SK-N-SH treated with all-trans-retinoic acid at 6 μM for 48 hours (cell line): ENCODE results near the gene PAK6.

Experiments
- ATAC-seq: fragments of 200-7000 bp; cut with Tn5 transposase; 3 replicates; pipeline ENCODE4 v1.9.1; 2020; ENCODE audit warnings: mild to moderate bottlenecking, moderate library complexity
- BACH2 ChIP-seq: fragments of 250-450 bp; sonication (Bioruptor Pico); IDR thresholded peaks from 2 replicates; pipeline ENCODE4 v1.9.0; 2021; ENCODE audit warnings: mild to moderate bottlenecking, borderline replicate concordance
- CSDC2 ChIP-seq: fragments of 250-450 bp; sonication (Bioruptor Pico); IDR thresholded peaks from 2 replicates; pipeline ENCODE4 v1.5.0; 2020; ENCODE audit warnings: mild to moderate bottlenecking, moderate library complexity
- GLIS3 ChIP-seq: fragments of 250-450 bp; sonication (Bioruptor Pico); IDR thresholded peaks from 2 replicates; pipeline ENCODE4 v1.5.0; 2020; ENCODE audit warnings: mild to moderate bottlenecking, moderate library complexity
- ISL1 ChIP-seq: fragments of 250-450 bp; sonication (Bioruptor Pico); IDR thresholded peaks from 2 replicates; pipeline ENCODE4 v2.1.2; 2022; ENCODE audit warnings: mild to moderate bottlenecking, moderate library complexity
- PPARA ChIP-seq: fragments of 250-450 bp; sonication (Bioruptor Pico); IDR thresholded peaks from 2 replicates; pipeline ENCODE4 v1.5.0; 2020; ENCODE audit warnings: mild to moderate bottlenecking, borderline replicate concordance
- RARB ChIP-seq: fragments of 250-450 bp; sonication (Bioruptor Pico); IDR thresholded peaks from 2 replicates; pipeline ENCODE4 v1.8.0; 2021; ENCODE audit warnings: mild to moderate bottlenecking, moderate library complexity
- TOX ChIP-seq: fragments of 250-450 bp; sonication (Bioruptor Pico); IDR thresholded peaks from 2 replicates; pipeline ENCODE4 v1.8.0; 2021; ENCODE audit warnings: mild to moderate bottlenecking, moderate library complexity, borderline replicate concordance
- ZC3H10 ChIP-seq: fragments of 250-450 bp; sonication (Bioruptor Pico); IDR thresholded peaks from 2 replicates; pipeline ENCODE4 v1.5.1; 2021; ENCODE audit warnings: mild to moderate bottlenecking, moderate library complexity
- ZFP3 ChIP-seq: fragments of 250-450 bp; sonication (Bioruptor Pico); IDR thresholded peaks from 2 replicates; pipeline ENCODE4 v1.5.0; 2020; ENCODE audit warnings: mild to moderate bottlenecking, moderate library complexity
- ZNF565 ChIP-seq: fragments of 450-650 bp; formaldehyde crosslinking; conservative IDR thresholded peaks from 2 replicates; pipeline ENCODE4 v1.5.0; 2020; ENCODE audit warnings: low read depth, mild to moderate bottlenecking, moderate library complexity
- ZNF70 ChIP-seq: fragments of 450-650 bp; formaldehyde crosslinking; IDR thresholded peaks from 2 replicates; pipeline ENCODE4 v1.5.0; 2020; ENCODE audit warnings: mild to moderate bottlenecking, moderate library complexity
- TF ChIP-seq, protein P1 (sequence below): fragments of 250-450 bp; sonication (Bioruptor Pico); IDR thresholded peaks from 2 replicates; pipeline ENCODE4 v1.8.0; 2021; ENCODE audit warnings: low read depth, mild to moderate bottlenecking, moderate library complexity, borderline replicate concordance
- TF ChIP-seq, protein P2 (sequence below): fragments of 250-450 bp; sonication (Bioruptor Pico); IDR thresholded peaks from 2 replicates; pipeline ENCODE4 v1.8.0; 2020; ENCODE audit warnings: mild to moderate bottlenecking, moderate library complexity, borderline replicate concordance
- TF ChIP-seq, protein P3 (sequence below): fragments of 250-450 bp; sonication (Bioruptor Pico); IDR thresholded peaks from 2 replicates; pipeline ENCODE4 v1.5.0; 2020; ENCODE audit warnings: mild to moderate bottlenecking, moderate library complexity
- TF ChIP-seq, protein P4 (sequence below): fragments of 250-450 bp; sonication (Bioruptor Pico); IDR thresholded peaks from 2 replicates; pipeline ENCODE4 v1.5.1; 2020; ENCODE audit warnings: low read depth, mild to moderate bottlenecking, moderate library complexity

Gene PAK6

GRCh38 chr15:40273428-40273827 lies 34.6 kb downstream of the PAK6 start:
- no peak for TF ChIP-seq GLIS3
- TF ChIP-seq ZNF70 (CRISPR knock-in tag): no peak
- TF ChIP-seq RARB (CRISPR knock-in tag): no peak
- TF ChIP-seq ISL1 (CRISPR knock-in tag): no peak
- no peak for ATAC-seq

- TF ChIP-seq, protein P1, sequence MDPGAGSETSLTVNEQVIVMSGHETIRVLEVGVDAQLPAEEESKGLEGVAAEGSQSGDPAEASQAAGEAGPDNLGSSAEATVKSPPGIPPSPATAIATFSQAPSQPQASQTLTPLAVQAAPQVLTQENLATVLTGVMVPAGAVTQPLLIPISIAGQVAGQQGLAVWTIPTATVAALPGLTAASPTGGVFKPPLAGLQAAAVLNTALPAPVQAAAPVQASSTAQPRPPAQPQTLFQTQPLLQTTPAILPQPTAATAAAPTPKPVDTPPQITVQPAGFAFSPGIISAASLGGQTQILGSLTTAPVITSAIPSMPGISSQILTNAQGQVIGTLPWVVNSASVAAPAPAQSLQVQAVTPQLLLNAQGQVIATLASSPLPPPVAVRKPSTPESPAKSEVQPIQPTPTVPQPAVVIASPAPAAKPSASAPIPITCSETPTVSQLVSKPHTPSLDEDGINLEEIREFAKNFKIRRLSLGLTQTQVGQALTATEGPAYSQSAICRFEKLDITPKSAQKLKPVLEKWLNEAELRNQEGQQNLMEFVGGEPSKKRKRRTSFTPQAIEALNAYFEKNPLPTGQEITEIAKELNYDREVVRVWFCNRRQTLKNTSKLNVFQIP (CRISPR knock-in tag): no peak
- no peak for TF ChIP-seq ZNF70 (CRISPR knock-in tag)
- peak; percentile 70 for ATAC-seq
Measured at GRCh38 chr15:40274350-40275274, 35.7 kb downstream of the PAK6 start.

- TF ChIP-seq ZFP3 (no peak), PPARA (CRISPR knock-in tag) (no peak), GLIS3 (no peak), ZC3H10 (CRISPR knock-in tag) (no peak), CSDC2 (CRISPR knock-in tag) (no peak), TOX (CRISPR knock-in tag) (no peak), ISL1 (CRISPR knock-in tag) (no peak), ZNF565 (no peak), BACH2 (CRISPR knock-in tag) (no peak)
- TF ChIP-seq, protein P2, sequence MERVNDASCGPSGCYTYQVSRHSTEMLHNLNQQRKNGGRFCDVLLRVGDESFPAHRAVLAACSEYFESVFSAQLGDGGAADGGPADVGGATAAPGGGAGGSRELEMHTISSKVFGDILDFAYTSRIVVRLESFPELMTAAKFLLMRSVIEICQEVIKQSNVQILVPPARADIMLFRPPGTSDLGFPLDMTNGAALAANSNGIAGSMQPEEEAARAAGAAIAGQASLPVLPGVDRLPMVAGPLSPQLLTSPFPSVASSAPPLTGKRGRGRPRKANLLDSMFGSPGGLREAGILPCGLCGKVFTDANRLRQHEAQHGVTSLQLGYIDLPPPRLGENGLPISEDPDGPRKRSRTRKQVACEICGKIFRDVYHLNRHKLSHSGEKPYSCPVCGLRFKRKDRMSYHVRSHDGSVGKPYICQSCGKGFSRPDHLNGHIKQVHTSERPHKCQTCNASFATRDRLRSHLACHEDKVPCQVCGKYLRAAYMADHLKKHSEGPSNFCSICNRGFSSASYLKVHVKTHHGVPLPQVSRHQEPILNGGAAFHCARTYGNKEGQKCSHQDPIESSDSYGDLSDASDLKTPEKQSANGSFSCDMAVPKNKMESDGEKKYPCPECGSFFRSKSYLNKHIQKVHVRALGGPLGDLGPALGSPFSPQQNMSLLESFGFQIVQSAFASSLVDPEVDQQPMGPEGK: no peak
- TF ChIP-seq, protein P3, sequence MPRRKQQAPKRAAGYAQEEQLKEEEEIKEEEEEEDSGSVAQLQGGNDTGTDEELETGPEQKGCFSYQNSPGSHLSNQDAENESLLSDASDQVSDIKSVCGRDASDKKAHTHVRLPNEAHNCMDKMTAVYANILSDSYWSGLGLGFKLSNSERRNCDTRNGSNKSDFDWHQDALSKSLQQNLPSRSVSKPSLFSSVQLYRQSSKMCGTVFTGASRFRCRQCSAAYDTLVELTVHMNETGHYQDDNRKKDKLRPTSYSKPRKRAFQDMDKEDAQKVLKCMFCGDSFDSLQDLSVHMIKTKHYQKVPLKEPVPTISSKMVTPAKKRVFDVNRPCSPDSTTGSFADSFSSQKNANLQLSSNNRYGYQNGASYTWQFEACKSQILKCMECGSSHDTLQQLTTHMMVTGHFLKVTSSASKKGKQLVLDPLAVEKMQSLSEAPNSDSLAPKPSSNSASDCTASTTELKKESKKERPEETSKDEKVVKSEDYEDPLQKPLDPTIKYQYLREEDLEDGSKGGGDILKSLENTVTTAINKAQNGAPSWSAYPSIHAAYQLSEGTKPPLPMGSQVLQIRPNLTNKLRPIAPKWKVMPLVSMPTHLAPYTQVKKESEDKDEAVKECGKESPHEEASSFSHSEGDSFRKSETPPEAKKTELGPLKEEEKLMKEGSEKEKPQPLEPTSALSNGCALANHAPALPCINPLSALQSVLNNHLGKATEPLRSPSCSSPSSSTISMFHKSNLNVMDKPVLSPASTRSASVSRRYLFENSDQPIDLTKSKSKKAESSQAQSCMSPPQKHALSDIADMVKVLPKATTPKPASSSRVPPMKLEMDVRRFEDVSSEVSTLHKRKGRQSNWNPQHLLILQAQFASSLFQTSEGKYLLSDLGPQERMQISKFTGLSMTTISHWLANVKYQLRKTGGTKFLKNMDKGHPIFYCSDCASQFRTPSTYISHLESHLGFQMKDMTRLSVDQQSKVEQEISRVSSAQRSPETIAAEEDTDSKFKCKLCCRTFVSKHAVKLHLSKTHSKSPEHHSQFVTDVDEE: no peak
- TF ChIP-seq, protein P1 (CRISPR knock-in tag): no peak
- TF ChIP-seq, protein P4, sequence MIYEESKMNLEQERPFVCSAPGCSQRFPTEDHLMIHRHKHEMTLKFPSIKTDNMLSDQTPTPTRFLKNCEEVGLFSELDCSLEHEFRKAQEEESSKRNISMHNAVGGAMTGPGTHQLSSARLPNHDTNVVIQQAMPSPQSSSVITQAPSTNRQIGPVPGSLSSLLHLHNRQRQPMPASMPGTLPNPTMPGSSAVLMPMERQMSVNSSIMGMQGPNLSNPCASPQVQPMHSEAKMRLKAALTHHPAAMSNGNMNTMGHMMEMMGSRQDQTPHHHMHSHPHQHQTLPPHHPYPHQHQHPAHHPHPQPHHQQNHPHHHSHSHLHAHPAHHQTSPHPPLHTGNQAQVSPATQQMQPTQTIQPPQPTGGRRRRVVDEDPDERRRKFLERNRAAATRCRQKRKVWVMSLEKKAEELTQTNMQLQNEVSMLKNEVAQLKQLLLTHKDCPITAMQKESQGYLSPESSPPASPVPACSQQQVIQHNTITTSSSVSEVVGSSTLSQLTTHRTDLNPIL: no peak
- no peak for ATAC-seq
Measured at GRCh38 chr15:40275523-40275922, 36.7 kb downstream of the PAK6 start.

DNA sequence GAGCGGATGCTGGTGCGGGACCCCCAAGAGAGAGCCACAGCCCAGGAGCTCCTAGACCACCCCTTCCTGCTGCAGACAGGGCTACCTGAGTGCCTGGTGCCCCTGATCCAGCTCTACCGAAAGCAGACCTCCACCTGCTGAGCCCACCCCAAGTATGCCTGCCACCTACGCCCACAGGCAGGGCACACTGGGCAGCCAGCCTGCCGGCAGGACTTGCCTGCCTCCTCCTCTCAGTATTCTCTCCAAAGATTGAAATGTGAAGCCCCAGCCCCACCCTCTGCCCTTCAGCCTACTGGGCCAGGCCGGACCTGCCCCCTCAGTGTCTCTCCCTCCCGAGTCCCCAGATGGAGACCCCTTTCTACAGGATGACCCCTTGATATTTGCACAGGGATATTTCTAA lies 37.1 kb downstream of the PAK6 start:
- TF ChIP-seq CSDC2 (CRISPR knock-in tag): no peak
- TF ChIP-seq, protein P3: no peak
- no peak for TF ChIP-seq ISL1 (CRISPR knock-in tag)
- ATAC-seq: no peak
